GM18526 (cell line): Measurements from ENCODE around the gene CETP.

Source experiments
- POLR2A ChIP-seq: IDR thresholded peaks from 3 replicates; pipeline ENCODE4 v1.6.1; 2011; ENCODE audit not compliant: insufficient read length; ENCODE audit errors: extremely low read depth

Gene CETP

DNA sequence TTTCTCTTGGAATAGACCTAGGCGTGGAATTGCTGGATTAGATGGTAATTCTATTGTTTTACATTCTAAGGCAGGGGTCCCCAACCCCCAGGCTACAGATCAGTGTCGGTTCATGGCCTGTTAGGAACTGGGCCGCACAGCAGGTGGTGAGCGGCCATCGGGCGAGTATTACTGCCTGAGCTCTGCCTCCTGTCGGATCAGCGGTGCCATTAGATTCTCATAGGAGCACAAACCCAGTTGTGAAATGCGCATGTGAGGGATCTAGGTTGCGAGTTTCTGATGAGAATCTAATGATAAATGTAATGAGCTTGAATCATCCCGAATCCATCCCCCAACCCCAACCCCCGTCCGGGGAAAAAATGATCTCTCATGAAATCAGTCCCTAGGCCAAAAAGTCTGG, 50.6 kb downstream of the CETP start:
- TF ChIP-seq POLR2A, result no peak

DNA sequence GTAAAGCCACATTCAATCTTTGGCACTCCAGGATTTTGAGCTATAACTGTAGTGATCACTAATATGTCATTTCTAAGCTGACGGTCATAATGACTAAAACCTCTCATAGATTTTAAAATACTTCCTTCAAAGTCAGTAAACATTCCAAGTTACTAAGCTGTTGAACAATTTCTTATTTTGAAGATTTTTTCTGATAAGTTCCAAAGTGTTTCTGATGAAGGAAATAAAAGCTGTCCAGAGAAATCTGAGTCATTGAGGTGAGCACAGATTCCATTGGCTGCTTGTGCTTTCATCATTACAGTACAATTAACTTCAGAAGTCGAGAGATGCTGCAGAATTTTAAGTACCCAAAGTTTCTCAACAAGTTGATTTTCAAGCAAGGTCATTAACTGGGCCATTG, 51.5 kb downstream of the CETP start:
- TF ChIP-seq POLR2A, result no peak

DNA sequence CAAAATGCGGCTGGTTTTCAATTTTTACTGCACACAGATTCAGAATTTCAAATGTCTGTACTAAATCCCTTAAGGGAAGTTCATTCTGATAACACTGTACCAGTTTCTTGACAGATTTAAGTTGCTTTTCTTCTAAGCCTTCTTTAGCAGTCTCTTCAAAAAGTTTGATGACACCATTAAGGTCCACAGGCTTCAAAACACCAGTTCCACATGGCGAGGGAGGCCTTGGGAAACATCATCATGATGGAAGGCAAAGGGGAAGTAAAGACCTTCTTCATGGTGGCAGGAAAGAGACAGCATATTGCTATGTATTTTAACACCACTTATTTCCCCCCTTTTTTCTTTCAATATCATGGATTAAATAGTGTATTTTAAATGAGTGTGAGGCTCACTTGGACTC, 52.2 kb downstream of the CETP start:
- TF ChIP-seq POLR2A, result no peak

DNA sequence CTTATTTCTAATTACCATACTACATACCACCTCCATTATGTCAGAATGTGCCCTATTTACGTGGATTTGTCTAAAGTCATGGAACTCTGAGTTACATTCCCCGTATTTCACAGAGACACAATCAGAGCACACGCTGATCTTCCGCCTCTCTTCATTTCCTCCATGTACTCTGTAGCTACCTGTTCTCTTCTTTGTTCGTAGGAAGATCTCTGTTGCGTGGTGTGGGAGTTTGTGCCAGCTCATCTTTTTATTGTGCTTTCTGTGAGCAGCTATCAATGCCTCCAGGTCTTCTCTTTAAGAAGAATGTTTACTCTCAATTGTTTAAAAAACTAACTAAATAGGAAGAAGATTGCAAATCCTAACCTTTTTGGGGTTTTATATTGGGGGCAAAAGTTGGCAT, 54.6 kb downstream of the CETP start:
- no peak for TF ChIP-seq POLR2A

DNA sequence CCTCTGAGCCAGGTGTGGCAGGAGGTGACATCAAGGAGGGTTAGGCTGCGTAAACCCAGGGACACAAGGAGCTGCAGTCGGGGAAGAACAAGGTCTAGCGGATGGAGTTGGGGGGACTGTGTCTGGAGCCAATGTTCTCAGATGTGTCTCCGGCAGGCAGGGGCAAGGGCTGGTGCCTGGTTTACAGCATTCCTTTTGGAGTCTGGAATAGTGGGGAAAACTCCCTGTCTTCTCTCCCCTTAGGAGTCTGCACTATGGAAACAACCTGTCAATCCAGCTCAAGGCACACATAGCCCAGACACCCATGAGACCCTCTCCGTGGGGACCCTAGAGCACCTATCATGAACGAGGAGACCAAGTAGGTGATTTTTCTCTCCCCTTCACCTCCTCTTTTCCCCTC, 55.1 kb downstream of the CETP start:
- TF ChIP-seq POLR2A, result no peak

DNA sequence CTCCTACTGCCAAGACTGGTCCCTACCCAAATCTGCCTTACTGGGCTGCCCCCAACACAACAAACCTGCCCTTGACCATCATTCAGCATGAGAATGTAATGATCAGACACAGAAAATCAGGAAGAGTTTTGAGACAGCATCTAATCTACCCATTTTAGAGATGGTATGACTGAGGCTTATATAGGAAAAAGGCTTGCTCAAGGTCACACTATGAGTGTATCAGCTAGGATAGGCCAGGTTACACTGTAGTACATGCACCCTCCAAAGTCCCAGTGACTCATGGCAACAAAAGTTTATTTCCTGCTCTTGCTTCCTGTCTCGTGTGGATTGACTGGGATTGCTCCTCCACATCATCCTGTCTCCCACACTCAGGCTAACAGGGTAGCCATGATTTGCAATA, 55.5 kb downstream of the CETP start:
- TF ChIP-seq POLR2A, result no peak

DNA sequence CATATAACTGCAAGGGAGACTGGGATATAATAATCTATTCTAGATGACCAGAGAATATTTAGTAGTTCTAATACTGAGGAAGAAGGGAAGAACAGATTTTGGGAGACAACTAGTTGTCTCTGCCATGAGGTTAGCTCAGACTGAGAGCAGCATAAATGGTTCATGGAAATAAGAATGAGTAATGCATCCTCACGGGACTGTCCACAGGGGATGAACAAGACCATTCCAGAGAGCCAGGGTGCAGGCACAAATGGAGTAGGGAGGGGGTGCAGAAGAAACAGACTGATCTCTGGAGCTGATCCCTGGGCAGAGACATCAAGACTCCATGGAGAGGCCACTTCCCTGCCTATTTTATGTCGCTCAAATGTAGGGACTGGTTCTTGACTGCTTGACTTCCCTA, 58.0 kb downstream of the CETP start:
- TF ChIP-seq POLR2A, result no peak

DNA sequence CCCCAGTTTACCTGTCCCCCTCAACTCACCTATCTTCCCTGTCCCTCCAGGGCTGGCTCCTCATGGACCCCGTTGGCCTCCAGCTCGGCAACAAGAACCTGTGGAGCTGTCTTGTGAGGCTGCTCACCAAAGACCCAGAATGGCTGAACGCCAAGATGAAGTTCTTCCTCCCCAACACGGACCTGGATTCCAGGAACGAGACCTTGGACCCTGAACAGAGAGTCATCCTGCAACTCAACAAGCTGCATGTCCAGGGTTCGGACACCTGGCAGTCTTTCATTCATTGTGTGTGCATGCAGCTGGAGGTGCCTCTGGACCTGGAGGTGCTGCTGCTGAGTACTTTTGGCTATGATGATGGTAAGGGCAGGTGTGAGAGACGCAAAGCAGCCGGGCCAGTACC, 58.9 kb downstream of the CETP start:
- TF ChIP-seq POLR2A, result no peak

DNA sequence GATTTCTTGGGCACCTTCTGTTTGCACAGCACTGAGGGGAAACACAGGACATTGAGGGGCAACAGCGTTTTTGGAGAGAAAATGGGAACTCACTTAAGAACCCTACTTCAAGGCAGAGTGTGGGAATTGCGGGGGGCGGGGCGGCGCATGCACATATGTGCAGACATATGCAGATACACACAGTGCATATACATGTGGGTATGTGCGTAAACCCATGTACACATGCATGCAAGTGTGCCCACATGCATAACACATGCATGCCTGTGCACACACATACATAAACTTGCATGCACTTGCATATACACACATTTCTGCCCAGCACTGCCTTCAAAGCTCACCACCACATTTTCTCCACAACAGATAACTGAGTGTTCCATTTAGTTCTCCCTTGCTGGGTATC, 60.0 kb downstream of the CETP start:
- TF ChIP-seq POLR2A, result no peak

DNA sequence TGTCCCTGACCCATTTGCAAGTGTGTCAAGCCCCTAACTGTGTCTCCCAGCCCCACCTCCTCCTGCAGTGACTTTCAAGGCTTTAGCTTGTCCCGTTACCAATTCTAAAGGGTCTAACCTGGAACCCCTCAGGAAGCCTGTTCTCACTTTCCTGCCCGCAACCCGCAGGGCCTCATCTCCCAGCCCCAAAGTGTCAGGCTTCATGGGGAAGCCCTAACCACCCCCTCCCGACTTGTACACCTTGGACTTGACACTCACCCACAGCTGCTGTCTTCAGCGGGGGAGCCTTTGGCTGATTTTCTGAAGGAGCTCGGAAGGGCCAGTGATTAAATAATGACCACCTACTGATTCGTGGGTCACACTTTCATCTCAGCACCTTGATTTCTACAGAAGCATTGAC, 60.7 kb downstream of the CETP start:
- no peak for TF ChIP-seq POLR2A

DNA sequence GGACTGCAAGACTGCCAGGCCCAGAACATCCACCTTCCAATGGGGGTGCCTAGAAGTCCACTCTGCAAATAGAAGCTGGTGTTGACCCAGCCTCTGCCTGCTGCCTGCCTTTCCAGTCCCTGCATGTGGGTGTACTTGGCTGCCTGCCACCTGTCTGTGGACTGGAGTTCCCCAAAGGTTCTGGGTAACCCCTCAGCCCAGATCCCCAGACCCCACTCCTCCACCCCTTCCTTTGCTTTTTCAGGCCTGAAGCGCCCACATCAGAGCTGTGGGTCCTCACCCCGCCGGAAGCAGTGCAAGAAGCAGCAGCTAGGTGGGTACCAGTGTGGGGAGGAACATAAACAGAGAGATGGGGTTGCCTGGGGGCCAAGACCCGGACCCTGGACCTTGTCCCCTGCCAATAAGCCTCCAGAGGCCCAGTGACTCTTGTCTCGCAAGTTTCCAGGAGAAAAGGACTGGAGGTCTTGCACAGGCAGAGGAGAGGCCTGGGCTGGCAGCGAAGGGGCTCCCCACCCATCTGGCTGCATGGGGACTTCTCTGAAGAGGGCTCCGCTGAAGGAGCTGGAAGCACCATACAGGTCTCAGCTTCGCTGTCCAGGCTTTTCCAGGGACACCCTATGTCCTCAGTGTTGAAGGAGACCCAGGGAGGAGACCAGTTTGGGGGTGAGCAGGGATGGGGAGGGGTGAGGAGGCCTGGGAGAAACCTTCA, 61.9 kb downstream of the CETP start:
- TF ChIP-seq POLR2A, result no peak

DNA sequence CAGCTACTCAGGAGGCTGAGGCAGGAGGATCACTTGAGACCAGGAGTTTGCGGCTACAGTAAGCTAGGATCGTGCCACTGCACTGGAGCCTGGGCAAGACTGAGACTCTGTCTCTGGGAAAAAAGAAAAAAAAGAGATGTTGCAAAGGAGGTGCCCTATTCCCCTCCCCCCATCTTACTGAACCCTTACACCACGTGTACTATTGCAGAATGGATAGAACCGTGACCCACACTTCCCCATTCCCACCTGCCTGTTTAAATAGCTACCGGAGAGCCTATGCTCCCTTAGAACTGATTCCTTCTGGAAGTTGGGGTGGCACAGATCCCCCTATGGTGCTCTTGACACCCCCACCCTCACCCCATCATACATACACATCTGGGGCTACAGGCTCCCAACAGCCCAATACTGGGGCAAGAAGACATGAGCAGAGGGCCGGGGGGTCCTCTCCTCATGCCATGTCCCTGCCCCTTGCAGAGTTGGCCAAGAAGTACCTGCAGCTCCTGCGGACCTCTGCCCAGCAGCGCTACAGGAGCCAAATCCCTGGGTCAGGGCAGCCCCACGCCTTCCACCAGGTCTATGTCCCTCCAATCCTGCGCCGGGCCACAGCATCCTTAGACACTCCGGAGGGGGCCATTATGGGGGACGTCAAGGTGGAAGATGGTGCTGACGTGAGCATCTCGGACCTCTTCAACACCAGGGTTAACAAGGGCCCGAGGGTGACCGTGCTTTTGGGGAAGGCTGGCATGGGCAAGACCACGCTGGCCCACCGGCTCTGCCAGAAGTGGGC, 63.3 kb downstream of the CETP start:
- TF ChIP-seq POLR2A, result no peak

DNA sequence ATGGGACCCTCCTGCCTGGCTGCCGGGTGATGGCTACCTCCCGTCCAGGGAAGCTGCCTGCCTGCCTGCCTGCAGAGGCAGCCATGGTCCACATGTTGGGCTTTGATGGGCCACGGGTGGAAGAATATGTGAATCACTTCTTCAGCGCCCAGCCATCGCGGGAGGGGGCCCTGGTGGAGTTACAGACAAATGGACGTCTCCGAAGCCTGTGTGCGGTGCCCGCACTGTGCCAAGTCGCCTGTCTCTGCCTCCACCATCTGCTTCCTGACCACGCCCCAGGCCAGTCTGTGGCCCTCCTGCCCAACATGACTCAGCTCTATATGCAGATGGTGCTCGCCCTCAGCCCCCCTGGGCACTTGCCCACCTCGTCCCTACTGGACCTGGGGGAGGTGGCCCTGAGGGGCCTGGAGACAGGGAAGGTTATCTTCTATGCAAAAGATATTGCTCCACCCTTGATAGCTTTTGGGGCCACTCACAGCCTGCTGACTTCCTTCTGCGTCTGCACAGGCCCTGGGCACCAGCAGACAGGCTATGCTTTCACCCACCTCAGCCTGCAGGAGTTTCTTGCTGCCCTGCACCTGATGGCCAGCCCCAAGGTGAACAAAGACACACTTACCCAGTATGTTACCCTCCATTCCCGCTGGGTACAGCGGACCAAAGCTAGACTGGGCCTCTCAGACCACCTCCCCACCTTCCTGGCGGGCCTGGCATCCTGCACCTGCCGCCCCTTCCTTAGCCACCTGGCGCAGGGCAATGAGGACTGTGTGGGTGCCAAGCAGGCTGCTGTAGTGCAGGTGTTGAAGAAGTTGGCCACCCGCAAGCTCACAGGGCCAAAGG, 64.4 kb downstream of the CETP start:
- no peak for TF ChIP-seq POLR2A

DNA sequence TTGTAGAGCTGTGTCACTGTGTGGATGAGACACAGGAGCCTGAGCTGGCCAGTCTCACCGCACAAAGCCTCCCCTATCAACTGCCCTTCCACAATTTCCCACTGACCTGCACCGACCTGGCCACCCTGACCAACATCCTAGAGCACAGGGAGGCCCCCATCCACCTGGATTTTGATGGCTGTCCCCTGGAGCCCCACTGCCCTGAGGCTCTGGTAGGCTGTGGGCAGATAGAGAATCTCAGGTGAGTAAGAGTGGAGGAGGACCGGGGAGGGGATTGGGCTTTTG, 65.0 kb downstream of the CETP start:
- no peak for TF ChIP-seq POLR2A

DNA sequence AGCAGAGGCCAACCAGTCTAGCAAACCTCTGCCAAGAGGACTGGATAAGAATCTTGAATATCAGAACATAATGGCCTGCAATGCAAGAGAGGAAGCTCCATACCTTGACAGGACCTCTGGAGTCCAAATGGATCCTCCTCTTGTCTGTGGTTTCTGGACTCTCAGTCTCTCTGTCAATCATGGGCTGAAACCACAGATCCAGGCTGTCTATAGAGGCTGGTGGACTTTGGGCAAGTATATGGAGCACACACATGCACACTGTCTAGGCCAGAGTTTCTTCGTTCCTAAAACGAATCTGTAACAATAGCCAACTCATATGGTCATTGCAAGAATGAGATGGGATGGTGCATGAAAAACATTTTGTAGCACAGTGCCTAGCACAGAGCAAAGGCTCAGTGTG, 65.3 kb downstream of the CETP start:
- TF ChIP-seq POLR2A, result no peak

DNA sequence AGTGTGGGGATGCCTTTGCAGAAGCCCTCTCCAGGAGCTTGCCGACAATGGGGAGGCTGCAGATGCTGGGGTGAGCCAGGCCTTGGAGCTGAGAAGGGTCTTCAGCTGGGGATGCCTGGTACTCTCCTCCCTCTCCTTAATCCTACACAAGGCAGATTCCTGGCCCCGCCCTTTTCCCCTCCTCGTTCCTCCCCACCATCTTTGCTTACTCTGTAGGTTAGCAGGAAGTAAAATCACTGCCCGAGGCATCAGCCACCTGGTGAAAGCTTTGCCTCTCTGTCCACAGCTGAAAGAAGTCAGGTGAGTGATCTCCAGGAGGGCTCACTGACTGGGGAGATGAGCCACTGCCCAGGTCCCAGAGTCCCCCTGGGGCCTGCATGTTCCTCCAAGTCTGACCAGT, 66.3 kb downstream of the CETP start:
- TF ChIP-seq POLR2A, result no peak

DNA sequence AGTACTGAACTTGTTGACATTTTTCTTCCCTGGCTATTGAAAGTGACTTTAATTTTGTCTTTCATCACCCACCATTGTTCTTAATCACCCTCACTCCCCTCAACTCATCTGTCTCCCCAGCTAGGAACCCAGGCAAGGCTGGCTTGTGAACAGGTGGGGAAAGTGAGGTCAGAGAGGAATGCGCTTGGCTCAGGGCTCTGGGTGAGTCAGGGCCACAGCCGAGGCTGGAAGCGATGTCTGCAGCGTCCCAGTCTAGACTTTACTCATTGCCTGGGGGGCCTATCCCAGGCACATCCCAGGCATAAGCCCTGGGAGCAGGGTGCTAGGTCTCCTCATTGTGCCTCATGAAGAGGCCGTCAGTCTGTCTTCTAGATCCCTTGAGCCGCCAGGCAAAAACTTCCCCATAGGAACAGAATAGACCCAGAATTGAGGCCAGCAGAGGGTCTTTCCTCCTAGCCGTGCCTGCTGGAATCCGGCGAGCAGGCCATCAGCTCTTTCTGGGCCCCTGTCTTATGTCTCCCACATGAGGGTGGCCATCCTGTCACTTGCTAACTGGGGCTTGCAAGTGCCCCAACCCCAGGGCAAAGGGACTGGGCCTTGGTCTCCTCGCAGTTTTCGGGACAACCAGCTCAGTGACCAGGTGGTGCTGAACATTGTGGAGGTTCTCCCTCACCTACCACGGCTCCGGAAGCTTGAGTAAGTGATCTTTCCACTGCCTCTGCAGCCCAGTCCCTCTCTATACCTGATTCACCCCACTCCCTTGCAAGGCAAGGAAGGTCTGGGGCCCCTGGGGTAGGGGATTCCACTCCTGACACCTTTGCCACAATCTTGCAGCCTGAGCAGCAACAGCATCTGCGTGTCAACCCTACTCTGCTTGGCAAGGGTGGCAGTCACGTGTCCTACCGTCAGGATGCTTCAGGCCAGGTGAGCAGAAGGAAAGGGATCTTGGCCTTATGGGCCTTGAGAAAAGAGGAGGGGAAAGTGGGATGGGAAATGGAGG, 67.7 kb downstream of the CETP start:
- no peak for TF ChIP-seq POLR2A
